ENCODE measurements around the gene TMEM108. TPM values are rescaled to one million over a fixed set of nuclear protein-coding genes. Genes with fewer than 3 reads are reported as not detected.

TMEM108 gene
- total and polyA plus RNA-seq, 11 donors: 0.14 to 2.8 (median 0.57) TPM

DNA sequence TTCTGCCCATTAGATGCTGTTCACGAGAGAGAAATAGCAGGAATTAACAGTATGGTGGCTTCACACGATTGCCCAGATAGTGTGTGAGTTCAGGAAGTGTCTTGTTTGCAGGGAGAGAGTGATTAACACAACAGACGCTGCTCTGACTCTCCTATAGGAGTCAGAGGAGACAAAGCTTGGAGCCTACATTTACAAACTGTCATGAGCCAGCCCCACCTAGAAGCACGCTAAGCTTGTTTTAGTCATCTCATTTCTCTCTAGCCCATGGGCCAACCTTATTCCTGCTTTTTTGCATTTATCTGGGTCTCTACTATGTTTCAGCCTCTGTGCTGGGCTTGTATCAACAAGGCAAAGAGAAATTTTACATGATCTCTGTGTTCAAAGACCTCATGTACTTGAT, 233.3 kb downstream of the TMEM108 start:
- H3K4me3 ChIP-seq: no peak overlapping the region
- 38 to 56% (median 48%) methylated on average over 4 of the region's 4 CpGs for WGBS, 4 donors
- H3K4me1 ChIP-seq: peaks cover 0 to 8% (median 0%) of the 10 kb centered on the region in 12 donors
- intact Hi-C loops (cut with DNase I): no loop called here
- no peak for DNase-seq
- no peaks in the 10 kb centered on the region for H3K27me3 ChIP-seq
- no peaks in the 10 kb centered on the region for H3K36me3 ChIP-seq
- no peaks in the 10 kb centered on the region for H3K9me3 ChIP-seq
- TF ChIP-seq CTCF (IDR thresholded peaks at IDR 0.05) (no peak), POLR2A (IDR thresholded peaks at IDR 0.05) (no peak)
- H3K27ac ChIP-seq: no peak overlapping the region
- ATAC-seq: no peak

DNA sequence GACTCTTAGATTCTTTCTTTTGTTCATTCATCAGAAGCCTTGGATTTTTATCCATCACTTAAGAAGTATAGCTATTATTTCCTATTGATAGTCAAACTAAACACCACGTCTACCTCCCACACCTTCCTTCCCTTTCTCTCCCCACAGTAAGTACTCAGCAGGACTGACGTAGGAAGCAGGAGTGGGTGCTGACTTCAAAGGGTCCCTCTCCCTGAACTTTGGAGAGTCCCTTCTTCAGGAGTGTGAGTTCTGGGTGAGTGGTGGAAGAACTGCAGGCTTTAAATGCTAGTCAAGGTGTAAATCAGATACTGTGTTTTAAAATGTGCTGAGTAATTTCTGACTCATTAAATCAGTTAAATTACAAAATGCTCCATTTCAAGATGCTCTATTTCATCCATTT, 235.2 kb downstream of the TMEM108 start:
- ATAC-seq (no peak), DNase-seq (no peak)
- peaks cover 0 to 8% (median 0%) of the 10 kb centered on the region in 12 donors for H3K4me1 ChIP-seq
- TF ChIP-seq CTCF (IDR thresholded peaks at IDR 0.05): no peak
- no peak for TF ChIP-seq POLR2A (IDR thresholded peaks at IDR 0.05)
- H3K27me3 ChIP-seq: no peaks in the 10 kb centered on the region
- no peak overlapping the region for H3K27ac ChIP-seq
- H3K4me3 ChIP-seq: no peak overlapping the region
- 61 to 67% (median 63%) methylated on average over 2 of the region's 2 CpGs for WGBS, 4 donors
- no peaks in the 10 kb centered on the region for H3K36me3 ChIP-seq
- intact Hi-C loops (cut with DNase I): no loop called here
- no peaks in the 10 kb centered on the region for H3K9me3 ChIP-seq

- no peak for DNase-seq
Observed at GRCh38 chr3:133274477-133274876, 236.3 kb downstream of the TMEM108 start.

DNA sequence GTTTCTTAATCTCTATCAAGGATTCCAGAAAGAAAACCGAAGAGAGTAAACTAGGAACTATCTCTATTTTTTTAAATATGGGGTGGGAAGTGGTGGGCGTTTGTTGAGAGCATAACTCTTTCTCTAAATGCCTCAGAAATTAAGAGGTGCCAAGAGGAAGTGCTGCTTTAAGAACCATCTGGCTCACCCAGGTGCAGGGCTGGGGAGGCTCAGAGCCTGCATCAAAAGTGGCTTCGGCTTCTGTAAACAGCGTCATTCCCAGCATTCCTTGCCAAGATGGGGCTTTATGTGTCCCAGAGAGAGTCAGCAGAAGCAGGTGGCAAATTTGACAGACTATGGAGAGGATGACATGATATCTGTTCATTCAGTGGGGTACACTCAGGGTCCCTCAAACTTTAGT, 238.4 kb downstream of the TMEM108 start:
- ATAC-seq (no peak), DNase-seq (no peak)
- intact Hi-C loops (cut with DNase I): no loop called here
- TF ChIP-seq POLR2A (IDR thresholded peaks at IDR 0.05) (no peak), CTCF (IDR thresholded peaks at IDR 0.05) (no peak)
- Histone ChIP-seq H3K4me1 (no peaks in the 10 kb centered on the region), H3K4me3 (no peak overlapping the region), H3K36me3 (no peaks in the 10 kb centered on the region), H3K9me3 (no peaks in the 10 kb centered on the region), H3K27ac (no peak overlapping the region), H3K27me3 (no peaks in the 10 kb centered on the region)
- 42 to 62% (median 54%) methylated on average over 4 of the region's 4 CpGs for WGBS, 4 donors

More at GRCh38 chr3:133274477-133274876, 236.3 kb downstream of the TMEM108 start:
- no peak for ATAC-seq
- Histone ChIP-seq H3K9me3 (no peaks in the 10 kb centered on the region), H3K27me3 (no peaks in the 10 kb centered on the region), H3K4me1 (peaks cover 0 to under 1% (median 0%) of the 10 kb centered on the region in 12 donors), H3K27ac (no peak overlapping the region), H3K4me3 (no peak overlapping the region), H3K36me3 (no peaks in the 10 kb centered on the region)
- TF ChIP-seq CTCF (IDR thresholded peaks at IDR 0.05) (no peak), POLR2A (IDR thresholded peaks at IDR 0.05) (no peak)
- intact Hi-C loops (cut with DNase I): no loop called here

Data from heart left ventricle (tissue), 16 donors.